Mammary epithelial cell (primary cell): ENCODE results near the gene LRRC47.

Experiments
- CTCF ChIP-seq, 2 donors: IDR thresholded peaks in 1 of 2; conservative IDR thresholded peaks in 1 of 2; 2 replicates each; pipeline ENCODE4 v1.5.1; 2011 to 2012; ENCODE audit warnings: inconsistent platforms in 2 of 2, low read length in 2 of 2, mild to moderate bottlenecking in 2 of 2, control low read depth in 1 of 2, low read depth in 1 of 2; ENCODE audit not compliant: insufficient read depth in 1 of 2; ENCODE audit errors: extremely low read depth in 1 of 2
- EZH2 ChIP-seq: IDR thresholded peaks from 2 replicates; pipeline ENCODE4 v1.6.1; 2012; ENCODE audit warnings: low read length, inconsistent platforms, borderline replicate concordance

- no peak for TF ChIP-seq CTCF (conservative IDR thresholded peaks at IDR 0.05 in 1 of 2, IDR thresholded peaks at IDR 0.05 in 1 of 2; ENCODE audit: extremely low read depth in 1 of 2, insufficient read depth in 1 of 2, low read depth in 1 of 2, low read length in 2 of 2)
- TF ChIP-seq EZH2, result no peak
Observed at GRCh38 chr1:3750741-3751140, 45.6 kb downstream of the LRRC47 start.
